Epithelial cell of esophagus (primary cell): ENCODE data around the gene MASP2.

Experiments used
- DNase-seq: peaks from one replicate; pipeline ENCODE4 v3.0.0; 2010; ENCODE audit warnings: low read depth
- H3K4me3 ChIP-seq: 2 replicates; pipeline ENCODE4 v1.5.1; 2011; ENCODE audit warnings: mild to moderate bottlenecking, low read length, control low read depth
- TF ChIP-seq, protein P1 (sequence below): IDR thresholded peaks from 2 replicates; pipeline ENCODE4 v1.5.1; 2011; ENCODE audit warnings: low read depth, mild to moderate bottlenecking, low read length, control low read depth, inconsistent platforms; ENCODE audit not compliant: insufficient read depth; ENCODE audit errors: missing control alignments

Gene MASP2

DNA sequence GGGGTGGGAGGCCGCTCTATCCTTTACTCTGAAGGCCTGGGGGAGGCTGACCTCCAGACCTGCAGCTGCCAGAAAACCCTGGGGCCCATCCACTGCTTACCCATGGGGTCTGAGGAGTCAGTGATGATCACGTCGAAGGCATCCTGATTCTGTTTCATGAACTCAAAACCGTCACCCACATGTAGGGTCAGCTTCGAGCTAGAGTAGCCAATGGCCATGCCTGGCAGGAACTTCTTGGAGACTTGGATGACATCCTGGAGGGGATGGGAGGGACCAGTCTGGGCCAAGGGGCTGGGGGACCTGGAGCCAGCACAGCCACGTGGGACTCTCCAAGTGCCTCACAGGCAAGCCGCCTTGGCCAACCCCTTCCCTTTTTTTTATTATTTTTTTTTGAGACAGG, 9.5 kb upstream of the MASP2 start:
- DNase-seq = no peak
- H3K4me3 ChIP-seq = no peak overlapping the region
- TF ChIP-seq, protein P1, sequence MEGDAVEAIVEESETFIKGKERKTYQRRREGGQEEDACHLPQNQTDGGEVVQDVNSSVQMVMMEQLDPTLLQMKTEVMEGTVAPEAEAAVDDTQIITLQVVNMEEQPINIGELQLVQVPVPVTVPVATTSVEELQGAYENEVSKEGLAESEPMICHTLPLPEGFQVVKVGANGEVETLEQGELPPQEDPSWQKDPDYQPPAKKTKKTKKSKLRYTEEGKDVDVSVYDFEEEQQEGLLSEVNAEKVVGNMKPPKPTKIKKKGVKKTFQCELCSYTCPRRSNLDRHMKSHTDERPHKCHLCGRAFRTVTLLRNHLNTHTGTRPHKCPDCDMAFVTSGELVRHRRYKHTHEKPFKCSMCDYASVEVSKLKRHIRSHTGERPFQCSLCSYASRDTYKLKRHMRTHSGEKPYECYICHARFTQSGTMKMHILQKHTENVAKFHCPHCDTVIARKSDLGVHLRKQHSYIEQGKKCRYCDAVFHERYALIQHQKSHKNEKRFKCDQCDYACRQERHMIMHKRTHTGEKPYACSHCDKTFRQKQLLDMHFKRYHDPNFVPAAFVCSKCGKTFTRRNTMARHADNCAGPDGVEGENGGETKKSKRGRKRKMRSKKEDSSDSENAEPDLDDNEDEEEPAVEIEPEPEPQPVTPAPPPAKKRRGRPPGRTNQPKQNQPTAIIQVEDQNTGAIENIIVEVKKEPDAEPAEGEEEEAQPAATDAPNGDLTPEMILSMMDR = no peak

GRCh38 chr1:11055676-11056075, 8.6 kb upstream of the MASP2 start:
- no peak overlapping the region for H3K4me3 ChIP-seq
- no peak for DNase-seq
- TF ChIP-seq, protein P1 = no peak

DNA sequence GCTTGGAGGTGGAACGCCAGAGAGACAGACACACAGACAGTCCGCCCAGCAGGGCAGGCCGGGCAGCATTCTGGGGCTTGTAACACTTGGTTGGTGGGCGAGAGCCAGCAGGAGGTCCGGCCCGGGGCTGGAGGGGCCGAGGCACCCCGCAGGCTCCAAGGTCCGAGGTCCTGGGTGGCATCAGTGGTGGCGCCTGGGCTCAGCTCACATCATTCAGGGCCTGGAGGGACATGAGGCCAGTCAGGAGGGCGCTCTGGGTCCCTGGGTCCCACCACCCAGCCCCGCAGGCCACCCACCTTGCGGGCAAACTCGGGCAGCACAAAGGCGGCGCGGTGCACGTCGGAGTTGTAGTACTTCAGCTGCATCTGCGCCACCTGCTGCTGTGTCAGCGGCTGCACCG, 7.6 kb upstream of the MASP2 start:
- TF ChIP-seq, protein P1 = no peak
- no peak overlapping the region for H3K4me3 ChIP-seq
- DNase-seq = no peak

DNA sequence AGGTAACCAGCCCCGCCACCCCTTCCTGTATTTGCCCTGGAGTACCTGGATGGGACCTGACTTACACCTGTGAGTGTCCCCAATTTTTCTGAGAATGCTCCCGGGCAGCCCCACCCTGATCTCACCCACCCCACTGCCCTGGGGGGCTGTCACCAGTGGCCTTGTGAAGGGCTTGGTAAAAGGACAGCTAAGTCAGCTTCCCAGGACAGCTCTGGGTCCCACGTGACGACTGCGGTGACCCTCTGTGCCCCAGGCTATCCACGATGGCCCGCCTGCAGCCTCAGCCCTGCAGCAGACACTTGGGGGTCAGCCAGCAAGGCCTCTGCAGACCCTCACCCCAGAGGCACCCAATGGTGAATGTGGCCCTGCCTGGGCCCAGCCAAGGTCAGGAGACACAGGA, 7.1 kb upstream of the MASP2 start:
- no peak overlapping the region for H3K4me3 ChIP-seq
- DNase-seq = no peak
- TF ChIP-seq, protein P1 = no peak

DNA sequence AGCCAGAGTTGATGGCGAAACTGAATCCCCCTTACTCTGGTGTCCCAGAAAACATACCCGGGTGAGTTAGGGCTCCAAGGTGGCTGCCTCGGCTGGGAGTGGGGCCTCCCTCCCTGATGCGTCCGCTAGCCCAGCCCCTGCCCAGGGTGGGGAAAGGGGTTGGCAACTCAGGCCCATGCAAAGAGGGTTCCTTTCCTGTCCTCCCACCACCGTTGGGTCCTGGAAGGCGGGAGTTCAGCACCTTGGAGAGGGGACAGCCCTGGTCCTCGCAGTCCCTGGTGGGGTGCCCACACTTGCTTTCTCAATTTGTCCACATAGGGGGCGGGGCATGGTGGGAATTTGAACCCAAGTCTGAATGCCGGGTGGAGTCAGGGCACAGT, 6.7 kb upstream of the MASP2 start:
- TF ChIP-seq, protein P1 = no peak
- H3K4me3 ChIP-seq = no peak overlapping the region
- DNase-seq = peak; percentile 21

DNA sequence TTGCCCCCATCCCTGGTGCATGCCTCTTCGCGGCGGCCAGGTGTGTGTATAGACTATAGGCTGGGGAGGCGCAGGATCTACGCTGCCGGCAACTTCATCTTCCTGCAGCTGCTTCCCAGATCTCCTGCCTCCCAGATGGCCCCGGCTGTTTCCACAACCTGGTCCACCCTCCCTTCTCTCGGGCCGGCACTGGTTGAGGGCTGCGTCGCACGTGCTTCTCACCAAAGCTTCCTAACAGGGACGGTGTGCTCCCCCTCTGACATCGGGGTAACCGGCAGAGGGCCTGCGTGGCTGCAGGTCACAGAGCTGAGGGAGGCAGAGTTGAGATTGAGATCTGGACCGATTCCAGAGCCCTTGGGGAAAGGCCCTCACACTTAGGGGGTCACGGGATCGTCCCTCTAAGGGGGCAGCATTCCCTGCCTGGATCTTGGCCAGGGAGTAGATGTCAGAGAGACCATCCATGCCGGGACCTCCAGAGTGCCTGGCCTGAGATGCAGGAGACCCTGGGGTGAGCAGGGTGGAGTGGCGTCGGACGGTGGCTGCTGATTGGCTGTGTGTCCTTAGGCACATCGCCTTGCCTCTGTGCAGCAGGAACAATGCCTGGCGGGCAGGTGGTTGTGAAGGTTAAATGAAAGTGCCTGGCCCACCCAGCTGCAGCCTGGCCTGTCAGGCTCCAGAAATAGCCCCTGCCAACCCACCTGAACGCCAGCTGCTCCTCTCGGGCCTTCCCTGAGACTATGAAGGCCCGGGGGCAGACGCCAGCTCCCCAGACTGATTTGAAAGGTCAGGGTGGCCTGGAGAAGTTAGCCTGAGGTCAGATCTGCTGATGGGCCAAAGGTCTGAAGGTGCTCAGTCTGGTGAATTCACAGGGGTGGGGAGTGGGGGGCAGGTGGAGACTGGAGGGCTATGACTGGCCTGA, 6.1 kb upstream of the MASP2 start:
- DNase-seq = no peak

More for the DNA sequence above, 6.1 kb upstream of the MASP2 start:
- TF ChIP-seq, protein P1 = no peak
- H3K4me3 ChIP-seq = no peak overlapping the region
